Measurements from ENCODE around the gene FAM110D. TPM values are rescaled to one million over a fixed set of nuclear protein-coding genes. Genes with fewer than 3 reads are reported as not detected.

The FAM110D gene
- total and polyA plus RNA-seq, 10 of the 15 experiments (the other 5 are each of a cell fraction or from before 2014, with no cell fraction given): 0.06 TPM; not detected in 9

DNA sequence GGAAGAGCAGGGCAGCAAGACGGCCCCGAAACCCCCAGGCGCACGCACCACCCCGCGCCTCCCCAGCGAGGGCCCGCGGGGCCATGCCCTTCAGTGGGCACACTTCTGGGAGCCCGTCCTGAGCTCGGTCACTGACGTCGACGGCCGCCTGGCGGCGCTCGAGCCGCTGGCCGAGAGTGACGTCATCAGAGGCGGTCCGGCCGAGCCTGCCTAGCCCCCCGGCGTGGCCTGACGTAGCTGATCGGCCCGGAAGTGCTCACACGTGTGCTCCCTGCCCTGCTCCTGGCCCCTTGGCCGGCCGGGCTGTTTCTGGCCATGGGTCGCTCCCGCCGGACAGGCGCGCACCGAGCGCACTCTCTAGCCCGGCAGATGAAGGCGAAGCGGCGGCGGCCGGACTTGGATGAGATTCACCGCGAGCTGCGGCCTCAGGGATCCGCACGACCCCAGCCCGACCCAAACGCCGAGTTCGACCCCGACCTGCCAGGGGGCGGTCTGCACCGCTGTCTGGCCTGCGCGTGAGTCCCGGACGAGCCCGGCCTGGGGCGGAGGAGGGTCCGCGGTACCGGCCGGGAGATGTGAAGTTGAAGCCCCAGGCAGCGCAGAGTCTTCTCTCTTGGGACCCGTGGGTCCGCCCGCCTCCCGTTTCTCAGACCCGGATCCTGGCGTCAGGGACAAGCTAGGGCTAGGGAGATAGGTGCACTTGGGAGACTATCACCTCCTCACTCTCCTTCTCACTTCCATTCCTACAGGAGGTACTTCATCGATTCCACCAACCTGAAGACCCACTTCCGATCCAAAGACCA, 11.0 kb downstream of the FAM110D start, which contains the start of gene ZNF593 (continued):
- TF ChIP-seq ZNF687 (IDR thresholded peaks at IDR 0.05) (peak; percentile 87), CREM (IDR thresholded peaks at IDR 0.05; ENCODE audit: low read depth) (peak; percentile 99), ZNF207 (IDR thresholded peaks at IDR 0.05; ENCODE audit: borderline replicate concordance) (peak; percentile 63; the same call in 1 of the 2 replicates), SUZ12 (IDR thresholded peaks at IDR 0.05; ENCODE audit: unreplicated experiment) (no peak), ZBTB33 (IDR thresholded peaks at IDR 0.05) (no peak), MTA2 (IDR thresholded peaks at IDR 0.05; ENCODE audit: low read depth) (no peak), BACH1 (IDR thresholded peaks at IDR 0.05; ENCODE audit: borderline replicate concordance) (peak; percentile 57; the same call in 1 of the 2 replicates)
